HFFc6 (cell line): Measurements from ENCODE around the gene NEK7. TPM values are rescaled to one million over a fixed set of nuclear protein-coding genes. Genes with fewer than 3 reads are reported as not detected.

Experiments used
- DNase-seq: peaks from one replicate; pipeline ENCODE4 v3.0.0-alpha.2; 2018
- H3K27ac Mint-ChIP-seq: 2 replicates; pipeline ENCODE4 v1.8.0; 2020; ENCODE audit warnings: mild to moderate bottlenecking, mixed read lengths
- H3K27me3 Mint-ChIP-seq: 2 replicates; pipeline ENCODE4 v1.8.0; 2021; ENCODE audit warnings: mild to moderate bottlenecking, moderate library complexity, mixed read lengths; ENCODE audit not compliant: insufficient read depth
- H3K36me3 Mint-ChIP-seq: 2 replicates; pipeline ENCODE4 v1.8.0; 2021; ENCODE audit warnings: low read depth, mixed read lengths
- H3K4me1 Mint-ChIP-seq: 2 replicates; pipeline ENCODE4 v1.8.0; 2020; ENCODE audit warnings: low read depth, mixed read lengths
- H3K4me3 Mint-ChIP-seq: 2 replicates; pipeline ENCODE4 v1.8.0; 2020; ENCODE audit warnings: mild to moderate bottlenecking, moderate library complexity, mixed read lengths
- H3K9me3 Mint-ChIP-seq: 2 replicates; pipeline ENCODE4 v1.8.0; 2020; ENCODE audit warnings: mild to moderate bottlenecking, mixed read lengths
- CTCF ChIP-seq: fragments of 200-600 bp; sonication (generic); IDR thresholded peaks from 2 replicates; pipeline ENCODE4 v1.5.0; 2021; ENCODE audit warnings: antibody characterized with exemption, mild to moderate bottlenecking
- total RNA-seq, 6 experiments: library from RNA; stranded (reverse); fragmentation: NEBNext Ultra II Directional; extraction: Animal tissue kit (Norgen Biotek cat#: 25700); gene quantifications; 2 replicates in 1 of 6; 3 replicates in 5 of 6; pipeline ENCODE4 v1.2.3, GENCODE V29; 2021

Gene NEK7
- total RNA-seq, 6 experiments from 2014 or later, result 452 to 692 (median 485) TPM

GRCh38 chr1:198244772-198245171 is 88.0 kb downstream of the NEK7 start:
- no peak for DNase-seq
- H3K9me3 Mint-ChIP-seq, result peaks cover 14% of the 10 kb centered on the region
- TF ChIP-seq CTCF, result no peak
- peaks cover 63% of the 10 kb centered on the region for H3K4me1 Mint-ChIP-seq
- peaks cover 65% of the 10 kb centered on the region for H3K36me3 Mint-ChIP-seq
- H3K27me3 Mint-ChIP-seq, result peaks cover 7% of the 10 kb centered on the region
- peak overlapping the region; percentile 24; the same call in 1 of the 2 replicates for H3K27ac Mint-ChIP-seq
- no peak overlapping the region for H3K4me3 Mint-ChIP-seq

GRCh38 chr1:198245379-198245778 is 88.6 kb downstream of the NEK7 start:
- H3K27ac Mint-ChIP-seq, result peak overlapping the region; percentile 24
- no peak for TF ChIP-seq CTCF
- peaks cover 58% of the 10 kb centered on the region for H3K4me1 Mint-ChIP-seq
- no peak for DNase-seq
- peaks cover 14% of the 10 kb centered on the region for H3K9me3 Mint-ChIP-seq
- H3K36me3 Mint-ChIP-seq, result peaks cover 60% of the 10 kb centered on the region
- no peak overlapping the region for H3K4me3 Mint-ChIP-seq
- peaks cover 5% of the 10 kb centered on the region for H3K27me3 Mint-ChIP-seq

- H3K36me3 Mint-ChIP-seq, result peaks cover 54% of the 10 kb centered on the region
These were observed 89.5 kb downstream of the NEK7 start for GRCh38 chr1:198246337-198246736.

GRCh38 chr1:198253259-198253658 is 96.5 kb downstream of the NEK7 start:
- Mint-ChIP-seq H3K9me3 (peaks cover 12% of the 10 kb centered on the region), H3K27ac (peak overlapping the region; percentile 89), H3K36me3 (peaks cover 52% of the 10 kb centered on the region), H3K27me3 (peaks cover 6% of the 10 kb centered on the region), H3K4me1 (peaks cover 68% of the 10 kb centered on the region), H3K4me3 (peak overlapping the region; percentile 68)
- no peak for TF ChIP-seq CTCF
- no peak for DNase-seq

More at GRCh38 chr1:198246337-198246736, 89.5 kb downstream of the NEK7 start:
- Mint-ChIP-seq H3K4me1 (peaks cover 51% of the 10 kb centered on the region), H3K27ac (no peak overlapping the region), H3K27me3 (peaks cover 5% of the 10 kb centered on the region), H3K9me3 (peaks cover 14% of the 10 kb centered on the region), H3K4me3 (no peak overlapping the region)
- DNase-seq, result no peak
- no peak for TF ChIP-seq CTCF

GRCh38 chr1:198253668-198254067 is 96.9 kb downstream of the NEK7 start:
- Mint-ChIP-seq H3K9me3 (peaks cover 11% of the 10 kb centered on the region), H3K27me3 (peaks cover 6% of the 10 kb centered on the region), H3K27ac (peak overlapping the region; percentile 89), H3K4me3 (peak overlapping the region; percentile 68), H3K36me3 (peaks cover 48% of the 10 kb centered on the region), H3K4me1 (peaks cover 71% of the 10 kb centered on the region)
- TF ChIP-seq CTCF, result no peak
- DNase-seq, result peak; percentile 65

GRCh38 chr1:198254521-198254920 is 97.7 kb downstream of the NEK7 start:
- no peak for DNase-seq
- Mint-ChIP-seq H3K4me3 (0 out of 2 replicates have a peak overlapping the region, but pooled peaks have one; percentile 4), H3K36me3 (peaks cover 52% of the 10 kb centered on the region), H3K27me3 (peaks cover 6% of the 10 kb centered on the region), H3K27ac (peak overlapping the region; percentile 62), H3K4me1 (peaks cover 79% of the 10 kb centered on the region), H3K9me3 (peaks cover 5% of the 10 kb centered on the region; the same call in 1 of the 2 replicates)
- peak; percentile 42 for TF ChIP-seq CTCF
